Regular cardiac myocyte (primary cell): Measurements from ENCODE around the gene HINT1. TPM values are rescaled to one million over a fixed set of nuclear protein-coding genes. Genes with fewer than 3 reads are reported as not detected.

Experiments used
- total RNA-seq: library from RNA; depleted of rRNA; stranded (reverse); fragments of >200 nt; gene quantifications from 2 replicates; pipeline ENCODE4 v1.2.3, GENCODE V29; 2014

Gene HINT1
- total RNA-seq = 127 and 157 TPM in 2 replicates

DNA sequence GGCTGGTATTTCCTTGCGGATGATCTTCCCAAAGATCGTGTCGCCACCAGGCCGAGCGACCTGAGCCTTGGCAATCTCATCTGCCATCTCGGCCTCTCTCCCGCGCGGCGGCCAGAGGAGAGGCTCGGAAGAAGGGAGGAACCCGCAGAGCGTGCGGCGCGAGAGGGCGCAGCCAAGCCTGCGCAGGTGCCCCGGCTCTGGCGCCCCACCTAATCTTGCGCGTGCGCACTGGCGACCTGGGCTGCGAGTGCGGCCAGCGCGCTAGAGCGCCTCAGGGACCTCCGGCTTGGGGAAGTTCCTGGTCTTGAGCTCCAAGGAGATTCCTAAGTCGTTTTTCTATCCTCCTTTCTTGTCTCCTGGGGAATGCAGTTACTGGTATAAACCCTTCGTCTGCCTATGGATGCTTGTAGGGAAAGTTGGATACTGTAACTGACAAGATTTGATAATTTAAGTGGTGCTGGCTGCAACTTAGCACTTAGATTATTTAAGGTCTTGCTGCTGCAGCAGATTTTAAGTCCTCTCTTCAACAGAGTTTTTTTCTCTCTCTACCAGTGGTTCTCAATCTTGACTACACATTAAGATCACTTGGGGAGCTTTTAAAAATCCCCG is at the start of gene HINT1:
Gene HINT1, minus strand, starts transcription at position 138 of the 609 bp plus-strand sequence. Its CDS starts 51 bp downstream, at position 87.

DNA sequence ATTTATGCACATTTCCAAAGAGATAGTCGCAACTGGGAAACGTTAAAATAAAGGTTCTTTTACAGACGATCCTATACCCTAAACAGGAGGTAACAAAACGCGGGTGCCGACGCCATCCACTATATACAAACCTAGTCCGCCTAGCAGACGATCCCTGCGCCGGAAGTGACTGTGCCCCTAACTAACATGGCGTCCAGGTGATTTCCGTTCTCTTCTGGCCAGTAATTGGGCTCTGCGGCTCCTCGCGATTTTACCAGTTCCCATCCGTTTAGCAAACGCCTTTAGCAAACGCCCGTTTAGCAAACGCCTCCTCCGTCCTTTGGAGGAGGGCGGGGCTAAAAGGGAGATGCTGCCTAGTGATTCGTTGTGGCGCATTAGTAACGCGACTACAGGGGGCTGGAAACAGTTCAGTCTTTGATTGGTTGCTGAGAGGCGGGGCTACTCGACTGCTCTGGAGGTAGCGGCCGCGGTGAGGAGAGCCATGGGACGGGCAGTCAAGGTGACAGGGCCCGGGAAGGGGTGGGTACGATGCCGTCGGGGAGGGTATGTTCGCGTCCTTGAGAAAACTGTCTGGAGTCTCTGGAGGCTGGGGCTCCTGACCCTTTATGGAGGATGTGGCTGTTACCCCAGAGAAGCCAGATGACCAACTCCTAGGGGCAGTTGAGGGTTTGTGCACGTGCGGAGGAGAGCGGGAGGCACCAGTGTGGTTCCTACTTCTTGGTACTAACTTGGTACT is 5.7 kb upstream of the HINT1 start, which contains the start of gene LYRM7:
Gene LYRM7, plus strand, starts transcription at position 405 of the 736 bp plus-strand sequence. Its CDS starts 77 bp downstream, at position 482.

Other genes starting within 250 kb of the HINT1 start
- gene LYRM7, start 5.7 kb upstream of the HINT1 start, total RNA-seq = 8.8 and 11.3 TPM in 2 replicates
- 27.3 and 34.1 TPM in 2 replicates for gene CDC42SE2, start 98.8 kb upstream of the HINT1 start, total RNA-seq